ENCODE data around the gene ALOXE3.

The ALOXE3 gene

GRCh38 chr17:8048736-8049135 is 69.6 kb downstream of the ALOXE3 start:
- H3K27ac ChIP-seq, result no peak overlapping the region
- TF ChIP-seq ZFX (IDR thresholded peaks at IDR 0.05; ENCODE audit: borderline replicate concordance) (no peak), CTCF (IDR thresholded peaks at IDR 0.05) (no peak)

- no peak for TF ChIP-seq CTCF (IDR thresholded peaks at IDR 0.05)
- TF ChIP-seq ZFX (IDR thresholded peaks at IDR 0.05; ENCODE audit: borderline replicate concordance), result no peak
- H3K27ac ChIP-seq, result no peak overlapping the region
Measured at GRCh38 chr17:8048236-8048635, 70.1 kb downstream of the ALOXE3 start.

- TF ChIP-seq ZFX (IDR thresholded peaks at IDR 0.05; ENCODE audit: borderline replicate concordance) (no peak), CTCF (IDR thresholded peaks at IDR 0.05) (no peak)
- no peak overlapping the region for H3K27ac ChIP-seq
Measured at GRCh38 chr17:8047769-8048110, 70.6 kb downstream of the ALOXE3 start.

GRCh38 chr17:8046929-8047768 is 71.2 kb downstream of the ALOXE3 start:
- TF ChIP-seq CTCF (IDR thresholded peaks at IDR 0.05) (no peak), ZFX (IDR thresholded peaks at IDR 0.05; ENCODE audit: borderline replicate concordance) (no peak)
- H3K27ac ChIP-seq, result no peak overlapping the region

GRCh38 chr17:8046306-8046928 is 71.9 kb downstream of the ALOXE3 start:
- H3K27ac ChIP-seq, result no peak overlapping the region
- no peak for TF ChIP-seq CTCF (IDR thresholded peaks at IDR 0.05)
- no peak for TF ChIP-seq ZFX (IDR thresholded peaks at IDR 0.05; ENCODE audit: borderline replicate concordance)

Data from 22Rv1 (cell line).